LoVo (cell line): Measurements from ENCODE around the gene P4HTM.

Experiments
- DNase-seq: peaks from one replicate; pipeline ENCODE4 v3.0.0-alpha.2; 2016; ENCODE audit warnings: low spot score

P4HTM gene

DNA sequence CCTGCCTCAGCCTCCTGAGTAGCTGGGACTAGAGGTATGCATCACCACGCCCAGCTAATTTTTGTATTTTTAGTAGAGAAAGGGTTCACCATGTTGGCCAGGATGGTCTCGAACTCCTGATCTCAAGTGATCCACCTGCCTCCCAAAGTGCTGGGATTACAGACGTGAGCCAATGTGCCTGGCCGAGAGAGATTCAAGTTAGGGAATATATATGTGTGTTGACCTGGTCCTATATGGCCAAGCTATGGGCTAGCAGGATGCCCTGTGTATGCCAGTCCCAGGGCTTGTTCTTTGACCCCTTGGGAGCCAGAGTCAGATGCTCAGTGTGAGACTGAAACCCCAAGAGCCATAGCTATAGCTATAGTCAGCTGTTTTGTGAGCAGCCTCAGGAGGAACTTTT lies 33.7 kb downstream of the P4HTM start:
- DNase-seq: no peak

DNA sequence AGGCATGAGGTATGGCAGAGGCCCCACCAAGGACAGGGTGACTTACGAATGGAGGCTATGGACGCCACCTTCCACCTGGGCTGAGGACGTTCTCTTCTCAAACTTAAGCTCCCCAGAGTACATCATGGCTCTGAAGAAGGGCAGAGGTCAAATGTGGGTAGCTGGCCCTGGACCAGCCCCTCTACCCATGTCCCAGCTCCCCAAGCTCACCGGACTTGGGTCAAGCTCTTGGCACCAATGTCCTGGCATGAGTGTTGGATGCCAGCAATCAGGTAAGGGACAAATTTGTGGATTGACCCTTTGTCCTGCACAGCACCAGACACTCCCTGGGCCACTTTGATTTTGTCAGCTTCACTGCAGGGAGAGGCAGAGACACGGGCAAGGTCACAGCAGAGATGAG lies 34.4 kb downstream of the P4HTM start:
- DNase-seq: no peak

DNA sequence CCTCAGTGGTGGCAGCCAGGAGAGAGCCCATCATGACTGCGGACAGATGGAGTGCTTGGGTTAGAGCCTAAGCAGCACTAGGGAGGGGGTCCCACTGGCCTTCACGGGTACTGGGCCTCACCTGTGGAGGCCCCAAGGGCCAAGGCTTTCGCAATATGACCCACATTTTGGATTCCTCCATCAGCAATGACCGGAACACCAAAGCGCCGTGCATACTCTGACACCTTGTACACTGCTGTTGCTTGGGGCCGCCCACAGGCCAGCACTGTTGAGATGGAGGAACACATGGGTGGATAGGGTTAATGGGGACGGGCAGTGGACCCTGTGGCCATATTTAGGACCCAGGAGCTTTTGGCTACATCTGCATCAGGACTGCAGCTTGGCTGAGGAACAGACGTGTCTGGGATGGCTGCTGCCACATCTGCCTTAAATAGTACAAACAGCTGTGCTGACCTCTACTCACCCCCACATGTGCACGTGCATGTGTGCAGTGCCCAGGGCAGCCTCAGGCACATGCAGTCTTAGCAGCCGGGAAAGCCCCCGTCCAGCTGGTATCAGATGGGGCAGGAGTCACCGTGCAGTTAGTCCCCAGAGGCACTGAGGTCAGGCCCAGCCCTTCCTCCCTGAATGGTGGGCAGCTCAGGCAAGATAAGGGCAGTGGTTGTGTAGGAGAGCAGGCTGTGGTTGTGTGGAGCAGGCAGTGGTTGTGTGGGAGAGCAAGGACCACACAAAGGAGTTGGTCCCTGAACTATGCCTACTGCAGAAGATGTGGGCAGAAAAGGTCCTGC lies 35.2 kb downstream of the P4HTM start:
- DNase-seq: no peak

DNA sequence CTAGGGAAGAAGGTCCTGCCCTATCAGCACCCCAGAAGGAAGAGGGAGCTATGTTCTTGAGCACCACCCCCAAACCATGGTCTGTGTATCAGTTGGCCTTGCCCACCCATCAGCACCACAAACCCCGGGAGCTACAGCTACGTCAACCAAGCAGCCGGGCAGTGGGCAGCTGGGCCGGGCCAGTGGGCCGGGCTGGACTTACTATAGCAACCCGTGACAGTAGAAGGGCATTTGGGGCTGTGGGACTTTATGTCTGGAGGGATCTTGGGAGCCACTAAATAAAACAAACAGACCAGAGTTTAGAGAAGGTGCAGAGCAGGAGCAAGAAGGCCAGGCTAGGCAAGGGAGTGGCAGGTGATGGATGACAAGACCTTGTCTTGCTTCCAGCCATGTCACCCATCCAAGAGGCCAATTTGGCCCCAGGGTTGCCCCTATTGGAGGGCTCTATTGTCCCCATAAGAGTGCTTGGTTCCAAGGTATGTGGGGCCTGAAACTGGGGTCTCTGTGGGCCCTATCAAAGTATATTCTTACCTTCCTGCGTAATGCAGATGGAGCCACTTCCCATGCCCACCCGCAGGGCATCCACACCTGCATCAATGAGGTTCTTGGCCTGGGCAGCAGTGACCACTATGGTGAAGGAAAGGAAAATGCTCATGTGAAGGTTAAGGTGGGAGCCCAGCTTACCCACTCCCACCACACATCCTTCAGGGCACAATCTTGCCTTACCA lies 35.9 kb downstream of the P4HTM start:
- DNase-seq: no peak

DNA sequence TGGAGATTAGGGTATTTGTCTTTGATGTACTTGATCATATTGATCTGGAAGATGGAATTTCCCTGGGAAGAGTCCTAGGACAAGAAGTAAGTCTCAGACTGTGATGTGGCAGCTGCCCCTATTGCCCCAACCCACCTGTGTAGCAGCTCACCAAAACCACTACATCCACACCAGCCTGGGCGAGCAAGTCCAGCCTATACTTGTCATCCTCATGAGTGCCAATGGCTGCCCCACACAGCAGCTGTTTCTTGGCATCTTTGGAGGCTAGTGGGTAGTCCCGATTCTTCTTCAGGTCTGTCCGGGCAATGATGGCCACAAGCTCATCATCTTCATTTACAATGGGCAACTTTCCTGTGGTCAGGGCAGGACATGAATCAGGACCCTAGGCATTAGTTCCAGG lies 36.5 kb downstream of the P4HTM start:
- no peak for DNase-seq

DNA sequence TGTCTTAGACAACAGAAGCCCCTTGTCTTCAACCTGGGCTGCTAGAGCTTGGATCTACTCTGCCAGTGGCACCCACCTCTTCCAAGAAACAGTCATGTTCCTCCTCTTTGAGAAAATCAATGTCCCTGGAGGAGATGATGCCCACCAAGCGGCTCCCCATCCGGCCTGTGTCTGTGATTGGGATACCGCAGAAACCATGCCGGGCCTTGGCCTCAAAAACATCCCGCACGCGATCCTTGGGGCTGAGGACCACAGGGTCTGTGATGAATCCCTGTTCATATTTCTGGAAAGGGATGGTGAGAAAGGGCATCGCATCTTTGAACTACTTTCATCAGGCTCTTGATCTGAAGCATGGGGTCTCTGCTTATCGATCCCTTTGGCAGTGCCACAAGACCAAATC lies 37.6 kb downstream of the P4HTM start:
- no peak for DNase-seq

DNA sequence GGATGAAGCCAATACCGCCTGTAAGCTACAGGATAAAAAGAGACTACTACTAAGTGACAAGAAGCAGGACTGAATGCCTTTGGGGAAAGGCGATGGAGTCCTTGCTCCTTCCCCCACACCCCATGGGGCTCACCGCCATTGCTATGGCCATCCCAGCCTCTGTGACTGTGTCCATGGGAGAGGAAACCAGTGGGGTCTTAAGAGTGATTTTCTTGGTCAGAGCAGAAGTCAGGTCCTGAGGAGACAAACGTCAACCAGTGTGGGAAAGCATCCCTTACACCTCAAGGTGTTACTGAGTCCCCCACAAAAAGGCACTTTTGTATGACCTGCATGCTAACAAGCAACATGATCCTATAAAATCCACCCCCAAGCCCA lies 38.2 kb downstream of the P4HTM start:
- no peak for DNase-seq

DNA sequence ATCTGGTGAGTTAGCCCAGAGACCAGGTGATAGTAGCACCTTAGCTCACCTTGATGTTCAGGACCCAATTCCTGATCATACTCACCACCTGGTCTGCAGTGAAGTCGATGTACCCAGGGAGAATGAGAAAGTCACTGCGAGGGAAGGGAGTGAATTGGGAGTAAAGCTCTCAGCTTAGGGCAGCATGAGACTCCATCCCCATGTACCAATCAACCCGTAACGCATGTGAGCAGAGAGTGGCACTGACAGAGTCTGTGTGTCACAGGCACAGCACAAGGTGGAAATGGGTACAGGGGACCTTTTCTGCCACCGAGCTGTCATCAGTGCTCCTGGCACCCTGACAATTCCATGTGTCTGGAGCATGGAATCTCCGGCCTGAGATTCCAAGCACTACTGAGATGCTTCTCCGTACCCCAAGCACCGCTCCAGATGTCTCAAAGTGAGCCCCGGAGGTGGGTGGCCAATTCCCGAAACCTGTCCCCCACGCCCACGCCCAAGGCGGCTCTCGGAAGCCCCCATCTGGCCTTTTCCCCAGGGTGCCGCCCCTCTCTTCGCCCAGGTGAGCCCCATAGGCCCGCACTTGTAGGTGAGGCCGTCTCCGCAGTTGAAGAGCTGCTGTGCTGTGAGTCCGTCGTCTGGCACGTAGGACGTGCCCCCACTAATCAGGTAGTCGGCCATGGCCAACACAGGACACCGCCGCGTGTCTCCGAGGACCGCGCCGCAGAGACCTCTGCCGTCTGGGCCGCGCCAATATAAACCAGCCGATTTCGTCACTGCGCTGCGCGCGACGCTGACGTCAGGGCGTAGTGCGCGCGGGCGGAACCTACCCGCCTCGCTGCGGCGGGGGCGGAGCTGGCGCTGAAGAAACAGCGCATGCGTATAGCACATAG lies 38.9 kb downstream of the P4HTM start, which contains the start of gene IMPDH2:
IMPDH2 (minus strand) TSS at position 726 of the 890 bp plus-strand sequence; CDS start at position 678, 48 bp downstream.
- DNase-seq: peak; percentile 97

DNA sequence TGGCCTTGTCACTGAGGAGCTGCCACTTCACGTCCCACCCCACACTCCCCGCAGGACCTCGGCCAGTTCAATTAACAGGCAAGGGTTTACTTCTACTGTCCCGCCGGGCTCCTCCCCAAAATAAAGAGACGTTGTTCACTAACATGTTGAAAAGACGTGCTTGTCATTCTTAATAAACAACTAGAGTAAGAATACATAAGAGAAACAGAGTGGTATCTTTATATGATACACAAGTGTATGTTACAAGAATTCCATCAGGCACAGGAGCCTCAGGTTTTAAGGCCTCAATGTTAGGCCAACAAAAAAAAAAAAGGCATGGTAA lies 39.5 kb downstream of the P4HTM start:
- no peak for DNase-seq

DNA sequence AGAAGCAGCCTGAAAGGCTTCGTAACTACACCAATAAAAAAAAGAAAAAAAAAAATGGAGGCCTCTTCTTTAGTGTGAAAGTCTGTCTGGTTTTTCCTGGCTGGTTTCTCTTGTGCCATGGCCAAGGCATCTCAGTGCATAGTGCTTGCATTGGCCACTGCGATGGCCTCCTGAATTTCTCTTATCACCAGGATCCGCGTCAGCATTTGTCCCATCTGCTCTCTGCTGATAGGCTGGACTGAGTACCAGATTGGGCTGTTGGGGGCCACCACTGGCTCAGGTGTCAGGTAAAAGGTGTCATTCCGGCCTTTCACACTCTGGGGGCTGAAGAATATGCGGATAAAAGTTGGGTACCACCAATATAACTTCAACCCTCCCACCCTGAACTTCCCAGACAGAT lies 40.3 kb downstream of the P4HTM start:
- no peak for DNase-seq

DNA sequence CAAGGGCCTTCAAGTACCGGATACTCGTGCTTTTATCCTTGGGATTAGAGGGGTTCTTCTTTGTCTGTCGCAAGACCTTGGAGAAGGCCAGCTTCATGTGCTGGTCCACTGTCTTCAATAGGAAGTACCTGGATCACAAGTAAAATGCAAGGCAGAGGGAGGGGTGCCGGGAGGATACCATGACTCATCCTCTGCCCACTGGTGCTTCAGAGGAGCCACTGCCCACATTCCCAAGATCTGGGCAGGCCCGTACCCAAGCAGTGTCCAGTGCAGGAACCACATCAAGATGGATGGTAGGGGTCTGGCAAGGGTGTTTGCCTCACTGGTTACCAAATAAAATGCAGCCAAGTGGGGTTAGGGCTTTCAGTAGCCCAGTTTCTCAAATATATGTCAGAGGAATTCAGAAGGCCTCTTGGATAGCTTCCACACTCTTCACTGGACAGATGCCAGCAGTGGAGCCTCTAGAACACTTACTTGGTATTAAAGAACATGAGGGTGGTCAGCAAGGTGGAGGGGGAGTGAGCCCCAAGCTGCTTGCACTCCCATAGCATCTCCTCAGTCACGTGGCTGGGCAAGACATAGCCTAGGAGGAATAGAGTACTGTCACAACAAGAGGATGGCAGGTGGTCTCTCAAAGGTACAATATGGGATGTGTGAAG lies 42.7 kb downstream of the P4HTM start:
- no peak for DNase-seq

DNA sequence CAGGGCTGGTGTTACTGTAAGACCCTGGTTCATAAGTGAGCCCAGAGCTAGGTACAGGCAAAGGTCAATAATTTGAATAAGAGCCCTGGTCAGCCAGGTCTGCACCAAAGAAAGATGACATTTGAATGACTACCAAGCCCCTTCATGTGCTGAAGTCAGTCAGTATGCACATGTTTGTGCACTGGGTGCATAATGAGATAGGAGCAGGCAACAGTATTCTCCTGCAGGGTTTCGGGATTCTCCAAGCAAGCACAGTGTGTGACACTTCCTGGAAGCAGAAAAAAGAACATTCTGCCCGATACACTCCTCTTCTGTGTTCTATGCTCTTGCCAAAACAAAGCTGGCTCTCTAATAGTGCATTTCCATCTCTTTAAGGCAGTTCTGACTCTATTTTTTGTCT lies 44.6 kb downstream of the P4HTM start:
- no peak for DNase-seq

DNA sequence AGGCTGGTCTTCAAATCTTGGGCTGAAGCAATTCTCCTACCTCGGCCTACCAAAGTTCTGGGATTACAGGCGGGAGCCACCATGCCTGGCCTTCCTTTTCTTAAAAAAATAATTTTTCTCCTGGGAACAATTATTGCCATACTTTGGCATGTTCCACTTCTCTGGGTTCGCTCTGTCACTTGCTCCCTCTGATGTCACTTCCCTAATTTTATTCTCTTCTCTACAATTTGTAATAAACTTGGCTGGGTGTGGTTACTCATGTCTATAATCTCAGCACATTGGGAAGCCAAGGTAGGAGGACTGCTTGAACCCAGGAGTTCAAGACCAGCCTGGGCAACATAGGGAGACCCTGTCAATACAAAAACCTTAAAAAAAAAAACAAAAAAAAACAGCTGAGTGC lies 45.2 kb downstream of the P4HTM start:
- no peak for DNase-seq

DNA sequence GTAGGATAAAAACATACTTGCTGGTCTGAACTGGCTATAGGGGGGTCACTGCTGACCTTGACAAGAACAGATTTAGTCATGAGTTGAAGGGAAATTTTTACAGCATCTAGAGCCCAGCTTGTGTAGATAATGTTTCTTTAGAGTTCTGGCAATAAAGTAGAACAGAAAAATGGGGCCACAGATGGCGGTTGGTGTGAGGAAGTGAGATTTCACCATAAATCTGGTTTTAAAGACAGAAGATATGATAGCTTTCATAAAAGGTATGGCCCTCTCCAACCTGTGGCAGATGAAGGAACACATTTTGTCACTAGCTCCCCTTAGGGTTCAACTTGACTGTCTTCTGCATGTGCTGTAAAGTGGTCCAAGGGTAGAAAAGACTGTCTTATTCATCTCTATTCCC lies 63.5 kb downstream of the P4HTM start:
- no peak for DNase-seq

DNA sequence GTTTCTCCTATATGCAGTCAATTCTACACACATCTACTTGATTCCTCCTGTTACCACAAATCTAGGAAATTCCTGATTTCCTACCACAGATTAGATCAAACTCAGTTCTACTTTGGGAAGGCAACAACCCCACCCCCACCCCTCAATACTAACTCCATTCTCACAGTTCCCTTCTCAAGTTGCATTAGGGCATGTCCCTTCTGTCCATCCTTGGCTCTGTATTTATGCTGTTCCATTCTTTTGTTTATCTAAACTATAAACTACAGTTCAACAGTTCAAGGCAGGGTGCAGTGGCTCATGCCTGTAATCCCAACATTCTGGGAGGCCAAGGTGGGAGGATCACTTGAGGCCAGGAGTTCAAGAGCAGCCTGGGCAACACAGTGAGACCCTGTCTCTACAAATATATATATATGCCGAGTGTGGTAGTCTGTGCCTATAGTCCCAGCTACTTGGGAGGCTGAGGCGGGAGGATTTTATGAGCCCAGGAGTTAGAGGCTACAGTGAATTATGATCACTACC lies 64.4 kb downstream of the P4HTM start:
- no peak for DNase-seq
